ENCODE measurements around the gene PRKCD.

- TF ChIP-seq CTCF (conservative IDR thresholded peaks at IDR 0.05; ENCODE audit: low read length) (no peak), EZH2phosphoT487 (IDR thresholded peaks at IDR 0.05; ENCODE audit: borderline replicate concordance, low read depth, low read length) (no peak)
Observed at GRCh38 chr3:53234841-53235232, 73.8 kb downstream of the PRKCD start.
